Upper lobe of left lung (tissue), 6 donors: ENCODE data around the gene ACY1. TPM values are rescaled to one million over a fixed set of nuclear protein-coding genes. Genes with fewer than 3 reads are reported as not detected.

Experiments
- ATAC-seq, 2 donors: fragments of 200-7000 bp; cut with Tn5 transposase; one replicate each; pipeline ENCODE4 v1.9.1; 2022; ENCODE audit warnings: mild to moderate bottlenecking in 2 of 2, moderate library complexity in 2 of 2; ENCODE audit not compliant: low FRiP score in 2 of 2
- DNase-seq, 2 donors: peaks; one replicate each; pipeline ENCODE4 v3.0.0-alpha.2; 2019 to 2020
- H3K27ac ChIP-seq, 4 donors: fragments of 200-600 bp; sonication (generic); one replicate each; pipeline ENCODE4 v1.5.1; 2016 to 2019
- H3K27me3 ChIP-seq, 4 donors: fragments of 200-600 bp; sonication (generic); one replicate each; pipeline ENCODE4 v1.5.1; 2017 to 2019
- H3K36me3 ChIP-seq, 4 donors: fragments of 200-600 bp; sonication (generic); one replicate each; pipeline ENCODE4 v1.5.1; 2016 to 2019
- H3K4me1 ChIP-seq, 4 donors: fragments of 200-600 bp; sonication (generic); one replicate each; pipeline ENCODE4 v1.5.1; 2018 to 2019
- H3K4me3 ChIP-seq, 4 donors: fragments of 200-600 bp; sonication (generic); one replicate each; pipeline ENCODE4 v1.5.1; 2017 to 2019; ENCODE audit warnings: mild to moderate bottlenecking in 2 of 4, moderate library complexity in 1 of 4
- H3K9me3 ChIP-seq, 4 donors: fragments of 200-600 bp; sonication (generic); one replicate each; pipeline ENCODE4 v1.5.1; 2018 to 2019
- CTCF ChIP-seq, 6 experiments: fragments of 450-650 bp in 4 of 6; fragments of 200-600 bp in 2 of 6; sonication (generic) in 2 of 6; IDR thresholded peaks; one replicate each; pipeline ENCODE4 v1.5.1; 2016 to 2019; ENCODE audit warnings: antibody characterized with exemption in 6 of 6
- EP300 ChIP-seq, 4 donors: sonication (generic); formaldehyde crosslinking; IDR thresholded peaks; one replicate each; pipeline ENCODE4 v1.5.1; 2017; ENCODE audit warnings: antibody characterized with exemption in 4 of 4, control low read depth in 2 of 4
- POLR2A ChIP-seq, 4 donors: fragments of 450-650 bp; IDR thresholded peaks; one replicate each; pipeline ENCODE4 v1.5.1; 2016 to 2017; ENCODE audit warnings: antibody characterized with exemption in 4 of 4, mild to moderate bottlenecking in 2 of 4
- POLR2AphosphoS5 ChIP-seq, 2 donors: sonication (generic); formaldehyde crosslinking; IDR thresholded peaks; one replicate each; pipeline ENCODE4 v1.5.1; 2017; ENCODE audit warnings: antibody characterized with exemption in 2 of 2
- WGBS, 2 donors: methylation state at CpG; one replicate each; pipeline ENCODE4 v1.1.5; 2017 to 2018; 5-methylcytosine and 5-hydroxymethylcytosine counted together
- total RNA-seq, 6 donors: library from RNA; depleted of rRNA in 4 of 6; stranded (reverse); fragments of >200 nt in 4 of 6; gene quantifications; one replicate each; pipeline versions ENCODE4 v1.1.0 to v1.2.1, GENCODE V29; 2016 to 2021
- donor health status: DM: no; HTN: no; CAD: no; lungs with moderate emphysema.
- donor health status: DM: no; HTN: yes; CAD: no; lungs with severe emphysema.

The ACY1 gene
- total RNA-seq, 6 donors from 2014 or later: 17.4 to 65.0 (median 35.9) TPM

GRCh38 chr3:52004163-52004787, 20.9 kb downstream of the ACY1 start:
- no peaks in the 10 kb centered on the region for H3K27me3 ChIP-seq
- H3K4me3 ChIP-seq: no peak overlapping the region
- 64 to 66% methylated on average over 8 to 16 of the region's 16 CpGs for WGBS, 2 donors
- no peak for TF ChIP-seq POLR2A (IDR thresholded peaks at IDR 0.05)
- TF ChIP-seq CTCF (IDR thresholded peaks at IDR 0.05): peak; percentile 27 to 60 (median 50)
- no peak for DNase-seq
- peaks cover 19 to 36% (median 26%) of the 10 kb centered on the region in 4 donors for H3K4me1 ChIP-seq
- no peaks in the 10 kb centered on the region for H3K9me3 ChIP-seq
- no peaks in the 10 kb centered on the region for H3K36me3 ChIP-seq
- peak overlapping the region; percentile 71 to 86 (median 78) for H3K27ac ChIP-seq
- peak in 1 of 2 donors; percentile 27 for ATAC-seq

- no peak for ATAC-seq
- no peak overlapping the region for H3K4me3 ChIP-seq
- no peak for DNase-seq
- H3K36me3 ChIP-seq: no peaks in the 10 kb centered on the region
- H3K4me1 ChIP-seq: peaks cover 19 to 36% (median 26%) of the 10 kb centered on the region in 4 donors
- TF ChIP-seq EP300 (IDR thresholded peaks at IDR 0.05): no peak
- no peak for TF ChIP-seq POLR2A (IDR thresholded peaks at IDR 0.05)
- no peak for TF ChIP-seq POLR2AphosphoS5 (IDR thresholded peaks at IDR 0.05)
- TF ChIP-seq CTCF (IDR thresholded peaks at IDR 0.05): no peak
- H3K27ac ChIP-seq: peak overlapping the region; percentile 71 to 86 (median 78)
- no peaks in the 10 kb centered on the region for H3K27me3 ChIP-seq
- 89 to 100% methylated on average over 1 to 4 of the region's 4 CpGs for WGBS, 2 donors
- no peaks in the 10 kb centered on the region for H3K9me3 ChIP-seq
Observed at GRCh38 chr3:52004906-52005395, 21.6 kb downstream of the ACY1 start.

GRCh38 chr3:52005571-52005986, 22.2 kb downstream of the ACY1 start:
- ATAC-seq (peak; percentile 5 to 21), DNase-seq (peak in 1 of 2 donors; percentile 85)
- Histone ChIP-seq H3K27me3 (no peaks in the 10 kb centered on the region), H3K27ac (peak overlapping the region; percentile 71 to 86 (median 78)), H3K36me3 (no peaks in the 10 kb centered on the region), H3K4me1 (peaks cover 19 to 36% (median 26%) of the 10 kb centered on the region in 4 donors), H3K9me3 (no peaks in the 10 kb centered on the region), H3K4me3 (no peak overlapping the region)
- 21 to 32% methylated on average over 5 to 15 of the region's 15 CpGs for WGBS, 2 donors
- TF ChIP-seq CTCF (IDR thresholded peaks at IDR 0.05): peak in 1 of 6 experiments; percentile 3
- TF ChIP-seq EP300 (IDR thresholded peaks at IDR 0.05): no peak
- peak in 1 of 2 donors; percentile 7 for TF ChIP-seq POLR2AphosphoS5 (IDR thresholded peaks at IDR 0.05)

GRCh38 chr3:52006017-52006819, 22.9 kb downstream of the ACY1 start:
- Histone ChIP-seq H3K36me3 (no peaks in the 10 kb centered on the region), H3K9me3 (no peaks in the 10 kb centered on the region), H3K4me3 (no peak overlapping the region), H3K27me3 (no peaks in the 10 kb centered on the region), H3K4me1 (peaks cover 19 to 35% (median 26%) of the 10 kb centered on the region in 4 donors), H3K27ac (peak overlapping the region; percentile 71 to 86 (median 78))
- WGBS, 2 donors: 30 to 40% methylated on average over 2 to 6 of the region's 8 CpGs
- ATAC-seq: no peak
- DNase-seq: no peak
- TF ChIP-seq EP300 (IDR thresholded peaks at IDR 0.05): no peak
- TF ChIP-seq POLR2A (IDR thresholded peaks at IDR 0.05): no peak
- no peak for TF ChIP-seq POLR2AphosphoS5 (IDR thresholded peaks at IDR 0.05)
- TF ChIP-seq CTCF (IDR thresholded peaks at IDR 0.05): no peak
